SKM-1 treated with dmso at 0.1 percent for 144 hours (cell line): ENCODE data around the gene MED13L.

Experiments
- DNase-seq: peaks from one replicate; lab custom pipeline; 2025; ENCODE audit not compliant: unreplicated experiment; lab: John Stamatoyannopoulos, UW

MED13L gene

DNA sequence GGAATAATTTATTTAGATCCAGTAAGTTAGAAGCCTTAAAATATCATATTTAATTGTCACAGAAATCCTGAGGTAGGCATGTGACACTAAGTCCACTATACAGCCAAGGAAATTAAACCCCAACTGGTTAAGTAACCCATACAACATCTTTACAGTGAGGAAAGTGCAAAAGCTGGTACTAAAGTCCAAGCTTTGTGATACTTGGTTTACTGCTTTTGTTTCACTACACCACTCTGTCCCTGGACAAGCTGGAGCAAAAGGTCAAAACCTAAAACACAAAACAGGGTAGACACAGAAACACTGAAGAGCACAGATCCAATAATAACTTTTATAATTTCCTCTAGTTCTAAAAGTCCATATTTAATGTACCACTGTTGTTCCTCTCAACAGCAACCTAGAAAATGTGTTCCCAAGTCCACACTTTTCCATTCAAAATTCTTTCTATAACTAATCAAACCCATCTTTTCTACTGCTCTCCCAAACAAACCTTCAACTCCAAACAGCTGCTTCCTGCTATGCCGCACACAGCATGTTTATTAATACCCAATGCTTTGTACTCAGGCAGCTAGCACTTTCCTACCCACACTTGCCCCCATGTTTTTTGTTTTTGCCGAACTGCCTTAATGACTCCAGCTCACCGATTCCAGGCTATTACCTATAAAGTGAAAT is 90.9 kb downstream of the MED13L start:
- DNase-seq: no peak

- no peak for DNase-seq
These were observed 92.7 kb downstream of the MED13L start for GRCh38 chr12:116184763-116185162.

- DNase-seq: no peak
These were observed 93.8 kb downstream of the MED13L start for GRCh38 chr12:116183741-116184141.

- no peak for DNase-seq
These were observed 95.0 kb downstream of the MED13L start for GRCh38 chr12:116182359-116183063.

DNA sequence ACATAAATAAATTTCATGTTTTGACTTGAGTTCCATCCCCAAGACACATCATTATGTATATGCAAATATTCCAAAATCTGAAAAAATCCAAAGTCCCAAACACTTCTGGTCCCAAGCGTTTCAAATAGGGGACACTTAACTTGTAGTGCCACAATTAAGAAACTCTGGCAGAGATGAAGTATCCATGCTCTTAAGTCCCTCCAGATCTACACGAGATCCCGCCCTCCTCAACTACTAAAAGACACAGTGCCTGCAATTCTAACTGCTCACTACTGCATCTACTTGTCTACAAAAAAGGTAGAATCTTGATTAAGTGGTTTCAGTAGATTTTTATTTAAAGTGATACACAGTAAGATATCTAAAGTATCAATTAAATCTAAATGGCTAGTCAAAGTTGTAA is 97.0 kb downstream of the MED13L start:
- no peak for DNase-seq

GRCh38 chr12:116179384-116179783 is 98.1 kb downstream of the MED13L start:
- no peak for DNase-seq

- no peak for DNase-seq
These were observed 100.5 kb downstream of the MED13L start for GRCh38 chr12:116177017-116177416.

DNA sequence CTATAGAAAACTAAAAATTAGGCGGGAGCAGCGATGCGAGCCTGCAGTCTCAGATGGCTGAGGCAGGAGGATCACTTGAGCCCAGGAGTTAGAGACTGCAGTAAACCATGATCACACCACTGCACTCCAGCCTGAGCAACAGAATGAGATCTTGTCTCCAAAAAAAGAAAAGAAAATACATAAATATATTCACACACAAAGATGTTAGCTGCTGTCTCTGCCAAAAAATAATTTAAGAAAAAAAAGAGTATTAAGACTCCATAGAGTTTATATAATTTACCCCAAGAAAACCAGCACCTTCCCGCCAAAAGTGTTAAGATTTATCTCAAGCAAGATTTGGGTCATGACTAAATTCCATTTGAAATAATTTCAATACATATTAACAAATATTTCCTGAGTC is 102.6 kb downstream of the MED13L start:
- no peak for DNase-seq

- no peak for DNase-seq
These were observed 103.5 kb downstream of the MED13L start for GRCh38 chr12:116174006-116174405.

GRCh38 chr12:116172224-116172849 is 105.2 kb downstream of the MED13L start:
- DNase-seq: no peak

DNA sequence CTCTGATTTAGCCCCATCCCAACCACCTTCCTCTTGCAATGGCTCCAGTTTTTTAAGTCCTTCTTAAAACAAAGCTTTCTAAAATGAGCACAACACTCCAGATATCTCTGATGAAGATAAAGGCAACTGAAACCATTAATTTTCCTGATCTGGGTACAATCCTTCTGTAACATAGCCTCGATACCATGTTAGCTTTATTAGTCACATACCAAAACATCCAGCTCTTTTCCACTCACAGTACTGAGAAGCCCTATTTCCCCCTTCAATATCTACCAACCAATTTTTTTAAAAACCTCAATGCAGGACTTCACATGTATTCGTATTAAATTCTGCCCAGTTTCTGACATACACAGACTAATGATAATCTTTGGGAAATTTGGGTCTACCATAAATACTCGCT is 105.9 kb downstream of the MED13L start:
- no peak for DNase-seq

- no peak for DNase-seq
These were observed 108.4 kb downstream of the MED13L start for GRCh38 chr12:116169071-116169470.

- no peak for DNase-seq
These were observed 111.2 kb downstream of the MED13L start for GRCh38 chr12:116166306-116166705.

GRCh38 chr12:116165036-116165425 is 112.5 kb downstream of the MED13L start:
- DNase-seq: no peak

- DNase-seq: no peak
These were observed 113.0 kb downstream of the MED13L start for GRCh38 chr12:116164250-116165035.

GRCh38 chr12:116162071-116162470 is 115.4 kb downstream of the MED13L start:
- DNase-seq: no peak

DNA sequence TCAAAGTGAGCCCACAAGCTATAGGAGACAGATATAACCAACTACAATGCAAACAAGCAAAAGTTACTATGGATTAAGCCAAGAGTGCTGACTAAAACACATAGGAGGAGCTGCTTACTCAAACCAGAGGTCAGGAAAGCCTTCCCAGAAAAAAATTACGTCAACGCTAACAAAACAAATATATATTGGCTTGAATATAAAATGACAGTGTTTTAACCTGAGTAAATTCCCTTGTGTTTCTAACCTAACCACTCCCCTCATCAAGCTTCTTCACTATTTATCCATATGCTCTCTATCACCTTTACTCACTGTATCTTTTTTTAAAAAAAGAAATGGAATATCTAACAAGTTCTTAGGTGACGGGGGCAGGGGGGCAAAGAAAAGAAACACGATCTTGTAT is 115.9 kb downstream of the MED13L start:
- no peak for DNase-seq

DNA sequence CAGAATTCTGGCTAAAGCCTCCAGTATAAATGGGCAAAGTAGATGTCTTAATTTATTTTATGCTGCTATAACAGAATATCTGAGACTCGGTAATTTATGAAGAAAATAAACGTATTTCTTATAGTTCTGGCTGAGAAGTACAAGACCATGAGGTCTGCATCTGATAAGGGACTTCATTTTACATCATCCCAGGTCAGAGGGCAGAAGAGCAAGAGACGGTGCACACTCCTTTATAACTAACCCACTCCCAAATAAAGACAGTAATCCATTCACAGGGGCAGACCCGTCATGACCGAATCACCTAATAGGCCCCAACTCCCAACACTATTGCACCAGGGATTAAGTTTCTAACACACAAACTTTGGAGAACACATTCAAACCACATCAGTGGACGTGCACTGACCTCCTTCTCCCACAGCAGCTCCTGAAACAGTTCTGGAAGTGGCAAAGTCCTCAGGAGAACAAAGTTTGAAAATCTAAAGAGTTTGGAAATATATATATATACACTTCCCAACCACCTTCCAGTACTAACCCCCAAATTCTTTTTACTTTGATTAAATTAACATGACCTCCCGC is 116.5 kb downstream of the MED13L start:
- no peak for DNase-seq

GRCh38 chr12:116160231-116160630 is 117.3 kb downstream of the MED13L start:
- no peak for DNase-seq

GRCh38 chr12:116159593-116160200 is 117.8 kb downstream of the MED13L start:
- no peak for DNase-seq

GRCh38 chr12:116159175-116159574 is 118.3 kb downstream of the MED13L start:
- DNase-seq: no peak
